Ovary (tissue), 9 donors: Measurements from ENCODE around the gene ESAM. TPM values are rescaled to one million over a fixed set of nuclear protein-coding genes. Genes with fewer than 3 reads are reported as not detected.

Source experiments
- DNase-seq, 5 donors: peaks; one replicate each; pipeline ENCODE4 v3.0.0-alpha.2; 2019 to 2020
- H3K27ac ChIP-seq, 2 donors: fragments of 200-600 bp; one replicate each; pipeline versions ENCODE4 v1.5.1 to v1.8.0; 2019 to 2022
- H3K27me3 ChIP-seq: fragments of 200-600 bp; one replicate; pipeline ENCODE4 v1.8.0; 2022
- H3K36me3 ChIP-seq: fragments of 200-600 bp; sonication (generic); one replicate; pipeline ENCODE4 v1.5.1; 2019
- H3K4me1 ChIP-seq: one replicate; pipeline ENCODE4 v1.8.1; 2013; ENCODE audit warnings: mild to moderate bottlenecking, moderate library complexity; ENCODE audit not compliant: insufficient read depth
- H3K4me3 ChIP-seq: fragments of 200-600 bp; sonication (generic); one replicate; pipeline ENCODE4 v1.5.1; 2017
- H3K9me3 ChIP-seq, 2 donors: fragments of 200-600 bp in 1 of 2; sonication (generic) in 1 of 2; one replicate each; pipeline versions ENCODE4 v1.5.1 to v1.8.1; 2013 to 2019; ENCODE audit warnings: mild to moderate bottlenecking in 1 of 2, moderate library complexity in 1 of 2
- CTCF ChIP-seq, 3 donors: fragments of 450-650 bp in 2 of 3; fragments of 200-600 bp in 1 of 3; IDR thresholded peaks; one replicate each; pipeline versions ENCODE4 v1.5.1 to v1.8.0; 2016 to 2022; ENCODE audit warnings: antibody characterized with exemption in 3 of 3, mild to moderate bottlenecking in 1 of 3
- EP300 ChIP-seq: sonication (generic); formaldehyde crosslinking; IDR thresholded peaks from one replicate; pipeline ENCODE4 v1.6.1; 2017; ENCODE audit warnings: antibody characterized with exemption
- POLR2A ChIP-seq: fragments of 450-650 bp; IDR thresholded peaks from one replicate; pipeline ENCODE4 v1.6.1; 2017; ENCODE audit warnings: antibody characterized with exemption, mild to moderate bottlenecking, moderate library complexity
- WGBS, 3 donors: extraction: QIAGEN DNeasy Blood & Tissue Kit in 1 of 3; methylation state at CpG; one replicate each; pipeline versions ENCODE4 v1.1.5 to v1.1.7; 2013 to 2017; 5-methylcytosine and 5-hydroxymethylcytosine counted together
- intact Hi-C, 4 donors: fragments of 100-400 bp; cut with DNase I; formaldehyde crosslinking; loops; one replicate each; pipeline versions ENCODE4 v1.11.0 to v1.15.1; 2022 to 2023
- polyA plus RNA-seq, 2 donors: library from polyadenylated mRNA; stranded (reverse); fragments of 200-250 nt in 1 of 2; fragments of 350-450 nt in 1 of 2; fragmentation: Illumina TruSeq in 1 of 2; extraction: RNeasy Lipid Tissue Mini Kit (QIAGEN cat#74804) in 1 of 2; gene quantifications; one replicate each; pipeline ENCODE4 v1.2.3, GENCODE V29; 2013 to 2014
- total RNA-seq, 7 donors: library from RNA; depleted of rRNA in 2 of 7; stranded (reverse); fragments of >200 nt in 2 of 7; fragmentation: NEBNext Ultra II Directional in 3 of 7; extraction: Animal tissue kit (Norgen Biotek cat#: 25700) in 3 of 7; gene quantifications; one replicate each; pipeline versions ENCODE4 v1.1.0 to v1.2.4, GENCODE V29; 2016 to 2023
- donor health status: DM: no; HTN: no; CAD: no; lungs with moderate emphysema.
- donor health status: DM: no; HTN: no; CAD: no.
- donor health status: Bipolar disorder and iron deficiency.
- donor health status: DM: yes; HTN: yes; CAD: no.
- donor health status: DM: no; HTN: no; CAD: no.
- donor health status: DM: yes; HTN: yes; CAD: no.

ESAM gene
- total and polyA plus RNA-seq, 9 donors = 7.3 to 46.6 (median 11.2) TPM

GRCh38 chr11:124807201-124807600 lies 45.1 kb upstream of the ESAM start:
- WGBS, 3 donors = 93 to 96% (median 94%) methylated on average over 5 of the region's 5 CpGs
- no peak overlapping the region for H3K4me3 ChIP-seq
- H3K9me3 ChIP-seq = no peaks in the 10 kb centered on the region
- H3K4me1 ChIP-seq = peaks cover 1% of the 10 kb centered on the region
- H3K27ac ChIP-seq = no peak overlapping the region
- no peak for DNase-seq
- no peaks in the 10 kb centered on the region for H3K27me3 ChIP-seq
- H3K36me3 ChIP-seq = no peaks in the 10 kb centered on the region
- no peak for TF ChIP-seq POLR2A
- TF ChIP-seq CTCF (IDR thresholded peaks at IDR 0.05) = no peak
- TF ChIP-seq EP300 = no peak
- intact Hi-C loops = no loop called here

GRCh38 chr11:124804884-124805283 lies 42.8 kb upstream of the ESAM start:
- TF ChIP-seq EP300 (no peak), CTCF (IDR thresholded peaks at IDR 0.05) (no peak), POLR2A (no peak)
- WGBS, 3 donors = 76 to 93% (median 88%) methylated on average over 3 of the region's 3 CpGs

GRCh38 chr11:124801636-124802312 lies 39.7 kb upstream of the ESAM start:
- 70 to 75% (median 72%) methylated on average over 8 of the region's 8 CpGs for WGBS, 3 donors
- Histone ChIP-seq H3K9me3 (no peaks in the 10 kb centered on the region), H3K4me3 (no peak overlapping the region), H3K27ac (no peak overlapping the region), H3K36me3 (no peaks in the 10 kb centered on the region), H3K4me1 (peaks cover 8% of the 10 kb centered on the region), H3K27me3 (no peaks in the 10 kb centered on the region)
- TF ChIP-seq CTCF (IDR thresholded peaks at IDR 0.05) (no peak), EP300 (no peak)
- intact Hi-C loops = no loop called here
- no peak for DNase-seq

More at GRCh38 chr11:124804884-124805283, 42.8 kb upstream of the ESAM start:
- H3K36me3 ChIP-seq = no peaks in the 10 kb centered on the region
- H3K9me3 ChIP-seq = no peaks in the 10 kb centered on the region
- no peak overlapping the region for H3K27ac ChIP-seq
- no peaks in the 10 kb centered on the region for H3K27me3 ChIP-seq
- H3K4me1 ChIP-seq = peaks cover 1% of the 10 kb centered on the region
- H3K4me3 ChIP-seq = no peak overlapping the region
- intact Hi-C loops = no loop called here
- no peak for DNase-seq

GRCh38 chr11:124801014-124801413 lies 38.9 kb upstream of the ESAM start:
- Histone ChIP-seq H3K4me3 (peak overlapping the region; percentile 98), H3K27ac (peak overlapping the region in 1 of 2 donors; percentile 99), H3K27me3 (no peaks in the 10 kb centered on the region), H3K4me1 (peaks cover 8% of the 10 kb centered on the region), H3K36me3 (no peaks in the 10 kb centered on the region), H3K9me3 (no peaks in the 10 kb centered on the region)
- 1 to 2% (median 2%) methylated on average over 8 of the region's 8 CpGs for WGBS, 3 donors
- DNase-seq = no peak
- intact Hi-C loops = no loop called here
- no peak for TF ChIP-seq POLR2A
- TF ChIP-seq CTCF (IDR thresholded peaks at IDR 0.05) = no peak
- TF ChIP-seq EP300 = no peak
